KOPT-K1 (cell line): ENCODE measurements around the gene SAMD14.
"Not testable (repeated sequence)": the region's sequence is repeated elsewhere in the genome, so short reads cannot be mapped to it uniquely, and the experiment has no call there.

Source experiments
- H3K27ac ChIP-seq: fragments of 200-600 bp; sonication (generic); 2 replicates; pipeline ENCODE4 v1.5.1; 2016; ENCODE audit warnings: antibody characterized with exemption, mild to moderate bottlenecking, low read depth, low read length; ENCODE audit not compliant: poor library complexity, severe bottlenecking
- H3K36me3 ChIP-seq: fragments of 200-600 bp; sonication (generic); 2 replicates; pipeline ENCODE4 v1.5.1; 2017; ENCODE audit warnings: antibody characterized with exemption, mild to moderate bottlenecking, low read length, moderate library complexity; ENCODE audit not compliant: insufficient read depth
- H3K9me3 ChIP-seq: fragments of 200-600 bp; sonication (generic); 2 replicates; pipeline ENCODE4 v1.5.1; 2017; ENCODE audit warnings: antibody characterized with exemption, low read length, mild to moderate bottlenecking; ENCODE audit not compliant: insufficient read depth, poor library complexity, severe bottlenecking

Gene SAMD14

DNA sequence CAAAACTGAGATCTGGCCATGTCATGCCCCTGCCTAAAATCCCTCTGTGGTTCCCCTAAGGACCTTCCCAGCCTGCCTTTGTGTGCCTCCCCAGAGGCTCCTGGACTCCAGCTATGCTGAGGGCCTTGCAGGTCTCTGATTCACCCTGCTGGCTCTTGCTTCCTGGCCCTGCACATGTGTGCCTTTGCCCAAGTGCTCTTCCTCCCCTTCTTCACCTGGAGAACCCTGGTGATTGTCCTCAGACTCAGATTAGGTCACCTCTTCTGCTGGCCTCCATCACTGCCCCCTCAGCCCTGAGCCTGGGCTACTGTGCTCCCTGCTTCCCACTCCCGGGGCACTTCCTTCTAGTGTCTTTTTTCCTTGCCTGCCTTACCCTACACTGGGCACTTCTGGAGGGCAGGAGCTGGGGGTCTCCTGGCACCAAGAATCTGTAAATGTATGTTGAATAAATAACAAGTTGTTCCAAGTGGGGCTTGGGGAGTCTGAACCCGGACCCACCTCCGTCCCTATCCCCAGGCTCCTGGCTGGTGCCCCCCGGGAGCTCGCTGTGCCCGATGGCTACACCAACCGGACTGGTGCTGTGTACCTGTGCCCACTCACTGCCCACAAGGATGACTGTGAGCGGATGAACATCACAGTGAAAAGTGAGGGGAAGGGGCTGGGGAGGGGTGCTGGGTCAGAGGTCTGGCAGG lies 66.3 kb downstream of the SAMD14 start:
- H3K27ac ChIP-seq: no peak overlapping the region
- no peaks in the 10 kb centered on the region for H3K36me3 ChIP-seq
- no peaks in the 10 kb centered on the region for H3K9me3 ChIP-seq

DNA sequence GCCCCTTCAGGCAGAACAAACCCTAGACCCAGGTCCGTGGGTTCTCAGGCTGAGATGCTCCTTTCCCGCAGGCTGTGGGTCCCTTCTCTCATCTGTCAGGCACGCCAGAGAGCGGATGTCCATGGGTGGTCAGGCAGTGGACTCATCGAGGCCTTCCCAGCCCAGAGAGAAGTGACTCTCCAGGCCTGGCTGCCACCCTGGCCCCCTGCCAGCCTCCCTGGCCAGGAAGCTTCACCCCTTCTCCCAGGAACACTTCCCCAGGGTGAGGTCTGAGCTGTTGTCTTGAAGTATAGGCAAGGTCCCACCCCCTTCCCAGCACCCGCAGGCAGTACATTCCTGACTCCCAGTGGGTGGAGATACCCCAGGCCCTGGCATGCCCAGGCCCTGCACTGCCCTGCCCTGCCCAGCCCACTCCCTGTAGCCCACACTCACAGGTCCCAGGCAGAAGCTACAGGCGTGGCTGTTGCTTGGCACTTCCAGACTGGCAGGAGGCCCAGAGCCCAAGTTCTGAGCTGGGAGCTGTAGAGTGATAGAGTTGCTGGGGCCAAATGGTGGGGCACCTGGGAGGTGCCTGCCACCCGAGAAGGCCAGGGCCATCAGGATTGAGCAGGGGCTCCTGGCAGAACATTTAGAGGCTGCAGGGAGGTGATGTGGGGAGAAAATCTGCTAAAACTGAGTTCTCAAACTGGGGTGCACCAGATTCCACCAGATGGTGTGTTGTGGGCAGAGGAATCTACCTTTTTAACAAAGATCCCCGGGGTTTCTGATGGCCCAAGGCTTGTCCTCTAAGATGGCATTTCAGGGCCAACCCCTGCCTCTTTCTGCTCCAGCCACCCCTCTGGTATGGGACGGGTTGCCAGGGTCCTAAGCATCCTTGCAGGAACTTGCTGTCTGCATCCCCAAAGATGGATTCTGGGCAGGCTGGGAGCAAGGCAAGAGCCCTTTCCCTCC lies 67.4 kb downstream of the SAMD14 start:
- H3K27ac ChIP-seq: no peak overlapping the region
- no peaks in the 10 kb centered on the region for H3K36me3 ChIP-seq
- H3K9me3 ChIP-seq: no peaks in the 10 kb centered on the region

DNA sequence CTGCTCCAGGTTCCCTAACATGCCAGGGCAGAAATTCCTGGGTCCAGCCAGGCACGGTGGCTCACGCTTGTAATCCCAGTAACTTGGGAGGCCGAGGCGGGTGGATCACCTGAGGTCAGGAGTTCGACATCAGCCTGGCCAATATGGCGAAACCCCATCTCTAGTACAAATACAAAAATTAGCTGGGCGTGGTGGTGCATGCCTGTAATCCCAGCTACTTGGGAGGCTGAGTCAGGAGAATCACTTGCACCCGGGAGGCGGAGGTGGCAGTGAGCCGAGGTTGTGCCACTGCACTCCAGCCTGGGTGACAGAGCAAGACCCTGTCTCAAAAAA lies 68.3 kb downstream of the SAMD14 start:
- H3K27ac ChIP-seq, H3K9me3 ChIP-seq, H3K36me3 ChIP-seq: not testable (repeated sequence)

DNA sequence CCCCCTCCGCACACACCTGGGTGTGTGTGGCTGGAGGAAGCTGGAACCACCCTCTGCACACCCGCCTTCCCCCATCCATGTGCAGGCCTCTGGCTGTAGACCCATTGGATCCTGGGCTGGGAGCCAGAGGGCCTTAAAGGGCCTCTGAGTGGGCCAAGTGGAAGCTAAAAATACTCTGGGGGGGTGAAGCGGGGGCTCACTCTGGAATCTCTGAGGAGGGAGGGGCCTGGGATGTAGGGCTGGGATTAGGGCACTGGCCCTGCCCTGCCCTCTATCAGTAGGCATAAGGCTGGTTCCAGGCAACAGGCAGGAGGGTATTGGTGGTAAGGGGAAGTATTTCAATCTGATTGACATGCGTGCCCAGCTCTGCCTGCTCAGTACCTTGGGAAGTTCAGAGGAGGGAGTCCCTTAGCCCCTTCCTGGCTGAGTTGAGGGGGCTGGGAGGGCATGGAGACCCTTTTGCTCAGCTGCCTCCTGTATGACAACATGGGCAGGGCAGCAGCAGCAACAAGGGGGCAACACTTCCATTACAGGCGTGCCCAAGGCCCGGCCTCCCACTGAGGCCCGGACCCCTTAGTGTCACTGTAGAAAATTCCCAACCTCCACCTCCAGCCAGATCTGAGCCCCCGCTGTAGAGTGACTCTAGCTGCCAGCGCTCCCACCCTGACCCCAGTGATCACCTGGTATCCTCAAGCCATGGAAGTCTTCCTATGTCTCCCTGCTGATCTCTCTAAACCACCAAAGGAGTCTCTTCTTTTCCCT lies 68.8 kb downstream of the SAMD14 start:
- Histone ChIP-seq H3K9me3 (no peaks in the 10 kb centered on the region), H3K27ac (no peak overlapping the region), H3K36me3 (no peaks in the 10 kb centered on the region)
